ENCODE measurements around the gene FRAS1.

- TF ChIP-seq CTCF (IDR thresholded peaks at IDR 0.05; ENCODE audit: poor library complexity, severe bottlenecking) = no peak
- TF ChIP-seq EP300 (conservative IDR thresholded peaks at IDR 0.05; ENCODE audit: poor library complexity, severe bottlenecking) = no peak
- no peak for TF ChIP-seq POLR2AphosphoS5 (IDR thresholded peaks at IDR 0.05)
- TF ChIP-seq RAD21 (conservative IDR thresholded peaks at IDR 0.05) = no peak
- no peak for TF ChIP-seq TAF1 (IDR thresholded peaks at IDR 0.05; ENCODE audit: low read depth)
- TF ChIP-seq SMC3 (conservative IDR thresholded peaks at IDR 0.05; ENCODE audit: poor library complexity) = no peak
These were observed 23.3 kb upstream of the FRAS1 start for GRCh38 chr4:78033861-78034260.

All from neural cell (in vitro differentiated cells).